Activated CD8-positive, alpha-beta memory T cell treated with anti-CD3 and anti-CD28 coated beads, Interleukin-2, amount 50 U/mL, for 1 hour (primary cell): ENCODE results near the gene RBM5.

Source experiments
- DNase-seq: peaks from one replicate; pipeline ENCODE4 v3.0.0-alpha.2; 2020; ENCODE audit errors: extremely low read depth

Gene RBM5

GRCh38 chr3:50138266-50139200 is 49.8 kb downstream of the RBM5 start:
- DNase-seq = no peak

- no peak for DNase-seq
These were observed 50.6 kb downstream of the RBM5 start for GRCh38 chr3:50139308-50139707.

GRCh38 chr3:50139718-50140423 is 51.2 kb downstream of the RBM5 start:
- DNase-seq = no peak

GRCh38 chr3:50140990-50141389 is 52.3 kb downstream of the RBM5 start:
- no peak for DNase-seq

- DNase-seq = no peak
These were observed 57.7 kb downstream of the RBM5 start for GRCh38 chr3:50146316-50146901.

- no peak for DNase-seq
These were observed 58.3 kb downstream of the RBM5 start for GRCh38 chr3:50147016-50147415.

GRCh38 chr3:50147447-50147846 is 58.7 kb downstream of the RBM5 start:
- no peak for DNase-seq

- no peak for DNase-seq
These were observed 59.1 kb downstream of the RBM5 start for GRCh38 chr3:50147861-50148260.

GRCh38 chr3:50150404-50150750 is 61.7 kb downstream of the RBM5 start:
- no peak for DNase-seq

GRCh38 chr3:50150863-50151686 is 62.4 kb downstream of the RBM5 start:
- no peak for DNase-seq

GRCh38 chr3:50151728-50152127 is 63.0 kb downstream of the RBM5 start:
- DNase-seq = no peak

GRCh38 chr3:50153782-50154475 is 65.2 kb downstream of the RBM5 start:
- no peak for DNase-seq

GRCh38 chr3:50154476-50154839 is 65.7 kb downstream of the RBM5 start:
- DNase-seq = no peak

- peak; percentile 10 for DNase-seq
These were observed 66.2 kb downstream of the RBM5 start, which contains the start of gene SEMA3F for GRCh38 chr3:50154840-50155490. Gene SEMA3F (plus strand): TSS chr3:50155324. CDS start chr3:50159623, 4,299 bp downstream.

- DNase-seq = no peak
These were observed 66.8 kb downstream of the RBM5 start for GRCh38 chr3:50155491-50155878.

- DNase-seq = no peak
These were observed 67.2 kb downstream of the RBM5 start for GRCh38 chr3:50155891-50156290.

- DNase-seq = no peak
These were observed 68.1 kb downstream of the RBM5 start for GRCh38 chr3:50156549-50157493.

- no peak for DNase-seq
These were observed 69.3 kb downstream of the RBM5 start for GRCh38 chr3:50157827-50158529.
